Measurements from ENCODE around the gene ARHGAP42.

DNA sequence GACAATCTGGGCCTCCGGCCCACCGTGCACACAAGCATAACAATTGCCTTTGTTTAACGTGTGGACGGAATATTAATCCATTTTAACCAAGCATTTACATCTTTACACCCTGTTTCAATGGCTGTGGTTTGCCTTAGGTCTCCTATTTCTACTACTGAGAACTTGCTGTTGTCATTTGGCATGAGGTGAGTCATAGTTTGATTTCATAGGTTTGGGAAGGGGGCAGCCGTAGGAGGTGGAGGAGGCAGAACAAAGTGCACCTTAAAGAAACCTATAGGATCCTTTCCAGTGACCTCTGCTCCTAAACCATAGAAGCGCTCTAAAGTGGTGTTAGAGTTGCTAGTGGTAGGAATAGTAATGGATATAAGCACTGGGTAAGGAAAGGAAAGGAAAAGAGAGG is 59.4 kb downstream of the ARHGAP42 start:
- TF ChIP-seq TCF12 (IDR thresholded peaks at IDR 0.05; ENCODE audit: low read depth, low read length): no peak
- TF ChIP-seq NRF1 (conservative IDR thresholded peaks at IDR 0.05; ENCODE audit: low read depth, low read length): no peak

Data from GM12878 (cell line).